HK-2 (cell line): ENCODE data around the gene RRP15.

ENCODE experiments used
- DNase-seq: peaks from one replicate; pipeline ENCODE4 v3.0.0-alpha.2; 2018; ENCODE audit not compliant: unreplicated experiment

The RRP15 gene

DNA sequence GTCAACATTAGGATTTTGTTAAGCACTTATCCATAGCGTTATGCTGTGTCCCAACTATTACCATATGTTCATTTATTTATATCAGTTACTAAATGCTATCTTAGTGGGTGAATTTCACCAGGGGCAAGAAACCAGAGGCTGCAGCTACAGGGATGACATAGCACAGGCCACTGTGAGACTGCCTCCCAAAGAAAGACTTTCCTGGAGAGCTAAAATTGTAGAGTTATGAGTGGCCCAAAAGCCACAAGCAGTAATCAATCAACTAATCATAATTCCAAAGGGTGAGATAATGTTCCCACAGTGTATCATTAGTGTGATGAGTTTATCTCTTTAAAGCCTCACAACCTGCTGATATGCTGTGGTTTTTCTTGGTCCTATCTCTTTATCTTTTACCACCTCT, 56.2 kb downstream of the RRP15 start:
- no peak for DNase-seq

DNA sequence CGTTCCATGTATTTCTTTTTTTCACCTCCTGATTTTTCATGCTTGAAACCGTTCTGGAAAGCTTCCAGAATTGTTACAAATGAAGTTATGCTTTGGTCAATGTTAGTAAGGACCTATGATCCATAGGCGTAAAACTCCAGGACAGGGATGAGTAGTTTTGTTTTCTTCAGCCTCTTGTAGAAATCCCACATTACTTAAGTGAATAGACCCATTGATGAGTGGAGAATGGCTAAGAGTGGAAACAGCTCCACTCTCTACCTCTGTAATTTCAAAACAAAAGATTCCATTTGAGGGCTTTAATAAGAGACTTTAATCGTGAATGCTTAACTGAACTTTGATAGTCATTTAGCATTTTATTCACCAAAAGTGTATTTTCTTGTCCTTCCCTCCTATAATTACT, 57.0 kb downstream of the RRP15 start:
- DNase-seq: no peak

DNA sequence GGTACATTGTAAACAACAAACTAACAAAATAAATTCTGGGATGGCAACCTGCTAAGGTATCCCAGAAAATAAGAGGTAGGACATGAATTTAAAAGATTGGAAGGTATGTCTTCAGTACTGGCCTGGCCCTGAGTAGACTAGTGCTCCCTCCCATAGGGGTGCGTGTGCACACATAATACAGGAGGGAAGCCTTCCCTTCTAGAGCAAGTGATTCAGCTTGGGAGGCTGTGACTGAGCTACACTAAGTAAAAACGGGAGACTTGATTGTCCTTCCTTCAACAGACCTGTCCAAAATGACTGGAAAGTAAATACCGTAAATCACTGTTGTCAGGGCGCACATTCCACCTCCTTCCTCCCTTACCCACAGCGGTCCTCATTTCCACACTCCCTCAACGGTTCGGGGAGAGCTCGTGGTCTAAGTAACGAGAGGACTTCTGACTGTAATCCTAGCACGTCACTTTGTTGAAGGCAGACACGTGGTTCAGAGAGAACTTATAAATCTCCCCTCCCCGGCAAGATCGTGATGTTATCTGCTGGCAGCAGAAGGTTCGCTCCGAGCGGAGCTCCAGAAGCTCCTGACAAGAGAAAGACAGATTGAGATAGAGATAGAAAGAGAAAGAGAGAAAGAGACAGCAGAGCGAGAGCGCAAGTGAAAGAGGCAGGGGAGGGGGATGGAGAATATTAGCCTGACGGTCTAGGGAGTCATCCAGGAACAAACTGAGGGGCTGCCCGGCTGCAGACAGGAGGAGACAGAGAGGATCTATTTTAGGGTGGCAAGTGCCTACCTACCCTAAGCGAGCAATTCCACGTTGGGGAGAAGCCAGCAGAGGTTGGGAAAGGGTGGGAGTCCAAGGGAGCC, 60.0 kb downstream of the RRP15 start, which contains the start of gene TGFB2:
TSS of gene TGFB2 (plus strand) at position 523 of the 859 bp plus-strand sequence. CDS start 1,366 bp downstream, outside the sequence.
- DNase-seq: peak; percentile 90

DNA sequence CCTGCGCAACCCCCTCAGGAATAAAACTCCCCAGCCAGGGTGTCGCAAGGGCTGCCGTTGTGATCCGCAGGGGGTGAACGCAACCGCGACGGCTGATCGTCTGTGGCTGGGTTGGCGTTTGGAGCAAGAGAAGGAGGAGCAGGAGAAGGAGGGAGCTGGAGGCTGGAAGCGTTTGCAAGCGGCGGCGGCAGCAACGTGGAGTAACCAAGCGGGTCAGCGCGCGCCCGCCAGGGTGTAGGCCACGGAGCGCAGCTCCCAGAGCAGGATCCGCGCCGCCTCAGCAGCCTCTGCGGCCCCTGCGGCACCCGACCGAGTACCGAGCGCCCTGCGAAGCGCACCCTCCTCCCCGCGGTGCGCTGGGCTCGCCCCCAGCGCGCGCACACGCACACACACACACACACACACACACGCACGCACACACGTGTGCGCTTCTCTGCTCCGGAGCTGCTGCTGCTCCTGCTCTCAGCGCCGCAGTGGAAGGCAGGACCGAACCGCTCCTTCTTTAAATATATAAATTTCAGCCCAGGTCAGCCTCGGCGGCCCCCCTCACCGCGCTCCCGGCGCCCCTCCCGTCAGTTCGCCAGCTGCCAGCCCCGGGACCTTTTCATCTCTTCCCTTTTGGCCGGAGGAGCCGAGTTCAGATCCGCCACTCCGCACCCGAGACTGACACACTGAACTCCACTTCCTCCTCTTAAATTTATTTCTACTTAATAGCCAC, 60.7 kb downstream of the RRP15 start:
- DNase-seq: peak; percentile 69

DNA sequence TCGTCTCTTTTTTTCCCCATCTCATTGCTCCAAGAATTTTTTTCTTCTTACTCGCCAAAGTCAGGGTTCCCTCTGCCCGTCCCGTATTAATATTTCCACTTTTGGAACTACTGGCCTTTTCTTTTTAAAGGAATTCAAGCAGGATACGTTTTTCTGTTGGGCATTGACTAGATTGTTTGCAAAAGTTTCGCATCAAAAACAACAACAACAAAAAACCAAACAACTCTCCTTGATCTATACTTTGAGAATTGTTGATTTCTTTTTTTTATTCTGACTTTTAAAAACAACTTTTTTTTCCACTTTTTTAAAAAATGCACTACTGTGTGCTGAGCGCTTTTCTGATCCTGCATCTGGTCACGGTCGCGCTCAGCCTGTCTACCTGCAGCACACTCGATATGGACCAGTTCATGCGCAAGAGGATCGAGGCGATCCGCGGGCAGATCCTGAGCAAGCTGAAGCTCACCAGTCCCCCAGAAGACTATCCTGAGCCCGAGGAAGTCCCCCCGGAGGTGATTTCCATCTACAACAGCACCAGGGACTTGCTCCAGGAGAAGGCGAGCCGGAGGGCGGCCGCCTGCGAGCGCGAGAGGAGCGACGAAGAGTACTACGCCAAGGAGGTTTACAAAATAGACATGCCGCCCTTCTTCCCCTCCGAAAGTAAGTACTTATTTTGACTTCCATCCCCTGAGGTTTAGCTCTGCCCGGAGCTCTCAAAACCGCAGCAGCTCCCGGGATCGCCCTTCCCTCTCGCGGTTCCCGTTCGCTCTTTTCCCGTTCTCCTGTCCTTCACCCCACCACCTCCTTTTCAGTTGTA, 61.5 kb downstream of the RRP15 start:
- peak; percentile 66 for DNase-seq

DNA sequence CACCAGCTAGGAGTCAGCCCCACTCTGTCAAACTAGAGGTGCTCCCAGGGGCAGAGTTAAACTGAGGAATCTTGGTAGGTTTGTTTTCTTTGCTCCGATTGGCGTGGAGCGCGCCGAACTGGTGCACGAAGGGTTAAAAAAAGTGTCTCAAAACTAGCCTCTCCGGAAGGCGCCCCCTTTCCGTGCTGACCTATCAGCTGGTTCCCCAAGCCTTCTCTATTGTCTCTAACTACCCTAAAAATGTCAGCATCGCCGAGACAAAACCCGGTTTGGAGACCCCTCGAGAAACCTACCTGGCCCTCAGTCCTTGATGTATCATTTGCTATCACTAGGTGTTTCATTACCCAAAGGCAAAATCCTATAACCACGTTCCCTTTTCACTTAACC, 62.2 kb downstream of the RRP15 start:
- DNase-seq: peak; percentile 60

DNA sequence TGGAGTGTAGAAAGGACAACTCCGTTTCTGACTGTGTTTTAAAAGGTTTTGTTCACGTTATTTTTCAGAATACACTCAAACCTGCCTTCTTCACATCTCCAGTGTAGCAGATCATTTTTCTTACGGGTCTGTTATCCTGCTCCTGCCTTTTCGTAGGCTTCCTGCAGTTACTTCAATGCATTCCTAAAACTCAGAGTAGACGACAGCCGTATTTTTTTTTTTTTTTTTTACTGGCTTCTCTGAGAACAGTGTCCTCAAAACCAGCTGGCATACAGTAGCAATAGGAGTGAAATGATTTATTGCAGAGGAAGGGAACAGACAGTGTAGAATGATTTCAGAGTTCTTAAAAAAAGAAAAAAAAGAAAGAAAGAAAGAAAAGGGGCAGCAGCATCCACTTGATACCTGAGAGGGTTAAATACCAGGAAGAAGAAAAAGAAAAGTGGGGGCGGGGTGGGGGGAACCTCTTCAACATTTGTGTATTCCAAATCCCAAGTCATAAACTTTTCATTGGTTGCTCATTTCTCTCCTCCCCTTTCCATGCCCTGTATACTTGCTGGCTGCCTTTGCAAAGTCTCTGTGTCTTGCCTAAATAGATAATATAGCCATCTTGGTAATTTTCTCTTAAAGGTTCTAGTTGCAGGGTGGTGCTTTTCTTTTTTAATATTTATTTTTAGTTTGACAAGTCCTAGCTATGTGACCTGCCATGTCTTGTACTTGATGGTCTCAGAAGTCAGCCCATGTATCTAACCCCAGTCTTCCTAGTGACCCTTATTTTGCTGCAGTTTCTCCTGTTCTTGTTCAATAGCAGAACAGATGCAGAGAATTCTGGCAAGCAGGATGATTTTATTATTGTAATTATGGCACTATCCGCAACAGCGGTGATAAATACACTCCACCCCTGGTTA, 62.9 kb downstream of the RRP15 start:
- peak; percentile 70 for DNase-seq

DNA sequence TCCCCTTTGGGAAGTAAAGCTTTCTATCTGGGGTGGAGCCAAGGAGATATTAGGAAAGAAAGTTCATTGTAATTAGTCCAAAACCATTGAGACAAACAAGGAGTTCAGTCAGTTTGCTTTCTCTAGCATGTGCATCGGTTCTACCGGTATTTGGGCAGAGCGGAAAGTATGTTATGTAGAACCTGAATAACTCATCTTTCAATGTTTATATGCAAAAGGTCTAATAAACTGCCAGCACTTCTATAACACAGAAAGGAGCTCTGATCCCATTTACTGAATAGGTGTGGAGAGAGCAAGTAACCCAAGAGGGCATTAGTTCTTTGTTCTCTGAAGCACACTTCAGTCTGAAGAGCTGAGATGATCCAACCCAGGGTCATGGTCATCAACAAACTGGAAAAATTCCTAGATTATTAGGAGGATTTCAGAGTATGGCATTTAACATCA, 63.6 kb downstream of the RRP15 start:
- DNase-seq: no peak

DNA sequence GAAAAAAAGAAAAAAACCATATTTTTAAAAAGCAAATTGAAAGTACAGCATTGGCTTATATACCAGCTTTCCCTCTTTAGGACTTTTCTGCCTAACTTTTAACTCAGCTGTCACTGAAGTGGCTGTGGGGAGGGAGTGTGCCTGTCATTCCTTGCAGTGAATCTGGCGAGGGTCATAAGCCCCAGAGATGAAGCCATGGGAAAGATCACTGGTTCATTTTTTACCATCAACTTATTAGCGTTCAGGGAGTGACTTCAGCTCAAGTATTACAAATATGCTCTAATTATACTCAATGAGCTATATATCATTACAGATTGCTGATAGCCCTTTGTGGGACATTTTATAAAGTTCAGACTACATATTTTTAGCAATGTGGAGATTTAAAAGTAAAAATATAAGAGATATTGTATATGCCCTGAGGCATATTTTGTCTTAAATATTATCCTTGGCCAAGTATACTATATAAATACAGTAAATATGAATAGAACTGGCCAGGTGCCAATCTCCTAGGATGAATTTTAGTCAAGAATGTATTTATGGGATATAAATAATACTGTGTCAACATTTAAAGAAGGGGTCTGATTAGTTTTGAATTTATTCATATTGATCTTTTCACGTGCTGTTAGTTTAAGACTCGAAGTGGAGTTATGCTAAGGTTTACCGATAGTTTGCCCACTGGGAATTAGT, 64.4 kb downstream of the RRP15 start:
- DNase-seq: no peak

DNA sequence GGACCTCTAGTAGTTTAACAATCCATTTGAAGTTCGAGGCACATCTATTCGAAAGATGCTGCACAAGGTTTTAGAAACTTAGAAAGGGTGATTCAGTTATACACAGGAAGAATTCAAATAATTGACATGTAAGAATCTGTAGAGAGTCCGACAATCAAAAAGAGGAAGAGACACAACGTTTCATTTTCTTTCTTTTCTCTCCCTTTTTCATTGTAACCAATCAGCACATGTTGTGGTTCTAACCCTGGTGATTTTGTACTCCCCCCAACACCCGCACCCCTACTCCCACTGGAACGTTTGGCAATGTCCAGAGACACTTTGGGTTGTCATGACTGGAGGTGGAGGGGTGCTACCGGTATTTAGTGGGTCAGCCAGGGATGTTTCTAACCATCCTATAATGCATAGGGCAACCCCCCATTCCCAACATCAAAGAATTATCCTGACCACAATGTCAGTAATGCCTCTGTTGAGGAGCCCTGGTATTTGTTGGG, 65.0 kb downstream of the RRP15 start:
- no peak for DNase-seq

DNA sequence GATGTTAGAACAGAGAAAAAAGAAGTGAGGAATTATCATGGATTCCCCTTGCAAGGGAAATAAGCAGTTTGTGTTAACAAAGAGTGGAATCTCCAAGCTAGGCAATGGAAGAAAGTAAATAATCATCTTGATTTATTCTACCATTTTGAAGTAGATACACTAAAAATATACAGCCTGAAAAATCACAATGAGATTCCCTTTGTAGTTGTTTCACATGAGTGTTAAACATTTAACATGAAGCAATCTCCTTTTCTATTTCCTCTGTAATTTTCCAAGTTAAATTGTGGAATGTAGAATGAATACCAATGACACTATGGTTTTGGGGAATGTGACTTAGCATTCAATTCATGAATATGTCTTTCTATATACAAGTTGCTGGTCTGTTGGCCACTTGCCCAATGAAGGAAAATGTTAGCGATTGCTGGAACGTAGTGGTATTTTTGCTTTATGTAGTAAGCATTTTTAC, 65.7 kb downstream of the RRP15 start:
- no peak for DNase-seq

DNA sequence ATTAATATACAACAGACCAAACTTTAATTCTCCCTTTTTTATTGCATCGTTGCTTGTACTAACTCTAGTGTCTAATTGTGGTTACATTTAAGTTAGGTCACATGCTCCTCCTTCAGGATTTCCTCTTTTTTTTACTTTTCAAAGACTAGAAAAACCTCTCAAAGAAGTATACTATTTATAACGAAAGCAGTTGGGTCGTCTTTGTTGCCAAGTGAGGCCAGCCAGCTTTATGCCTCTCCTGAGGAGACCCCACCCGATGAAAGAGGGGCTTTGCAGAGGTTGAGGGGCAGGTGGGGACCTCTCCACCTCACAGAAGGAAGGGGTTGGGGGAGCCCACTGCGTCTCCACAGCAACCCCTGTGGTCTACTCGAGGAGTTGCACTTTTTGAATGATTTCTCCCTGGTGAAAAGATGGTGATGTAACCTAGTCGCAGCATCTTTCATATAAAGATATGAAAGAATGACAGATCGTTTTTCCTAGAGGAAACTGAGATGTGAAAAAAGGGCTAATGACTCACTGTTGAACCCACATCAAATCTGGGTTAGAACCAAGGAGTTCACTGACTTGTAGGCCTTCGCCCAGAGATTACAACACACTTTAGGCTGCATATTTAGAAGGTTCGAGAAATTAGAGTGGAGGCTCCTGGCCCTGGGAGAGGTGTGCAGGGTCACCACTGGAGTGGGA, 66.4 kb downstream of the RRP15 start:
- DNase-seq: no peak

DNA sequence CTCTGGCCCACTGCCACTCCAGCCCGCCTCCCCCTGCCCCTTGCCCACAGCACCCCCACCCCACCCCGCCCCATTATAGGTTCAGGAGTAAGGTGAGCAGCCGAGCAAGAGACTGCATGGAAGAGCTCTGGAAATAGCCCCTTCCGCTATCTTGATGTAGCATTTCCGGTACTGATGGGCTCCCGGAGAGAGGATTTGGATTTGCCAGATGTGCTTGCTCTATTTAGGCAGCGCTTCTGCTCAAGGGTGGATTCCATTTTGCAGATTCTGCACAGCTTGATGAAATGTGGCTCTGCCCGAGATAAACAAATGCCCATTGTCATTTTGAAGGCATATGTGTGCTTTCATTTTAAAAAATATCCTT, 67.0 kb downstream of the RRP15 start:
- no peak for DNase-seq

DNA sequence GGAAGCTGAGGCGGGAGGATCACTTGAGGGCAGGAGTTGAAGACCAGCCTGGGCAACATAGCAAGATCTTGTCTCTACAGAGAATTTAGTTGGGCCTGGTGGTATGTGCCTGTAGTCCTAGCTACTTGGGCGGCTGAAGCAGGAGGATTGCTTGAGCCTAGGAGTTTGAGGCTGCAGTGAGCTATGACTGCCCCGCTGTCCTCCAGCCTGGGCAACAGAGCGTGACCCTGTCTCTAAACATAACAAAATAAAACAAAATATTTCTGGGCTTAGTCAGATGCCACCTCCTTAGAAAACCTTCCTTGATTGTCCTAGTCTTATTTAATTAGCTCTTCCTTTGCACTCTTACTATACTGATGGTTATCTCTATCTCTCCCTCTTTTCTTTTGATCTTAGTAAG, 68.6 kb downstream of the RRP15 start:
- peak; percentile 41 for DNase-seq

DNA sequence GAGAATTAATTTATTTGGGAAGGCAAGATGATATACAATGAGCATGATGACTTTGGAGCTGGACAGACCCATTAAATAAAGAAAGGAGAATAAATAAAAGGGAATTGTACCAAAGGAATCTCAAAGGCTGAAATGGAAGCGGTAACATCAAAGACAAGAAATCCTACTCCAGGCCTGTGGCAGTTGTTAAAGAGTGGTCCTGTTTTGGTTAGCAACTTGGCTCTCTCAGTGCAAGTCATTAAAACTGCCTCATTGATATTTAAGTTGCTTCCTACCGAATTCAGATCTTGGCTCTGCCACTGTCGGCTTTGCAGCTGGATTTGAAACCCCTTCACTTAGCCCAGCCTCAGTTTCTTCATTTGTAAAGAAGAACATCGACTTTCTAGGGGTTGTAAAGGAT, 70.2 kb downstream of the RRP15 start:
- DNase-seq: no peak

DNA sequence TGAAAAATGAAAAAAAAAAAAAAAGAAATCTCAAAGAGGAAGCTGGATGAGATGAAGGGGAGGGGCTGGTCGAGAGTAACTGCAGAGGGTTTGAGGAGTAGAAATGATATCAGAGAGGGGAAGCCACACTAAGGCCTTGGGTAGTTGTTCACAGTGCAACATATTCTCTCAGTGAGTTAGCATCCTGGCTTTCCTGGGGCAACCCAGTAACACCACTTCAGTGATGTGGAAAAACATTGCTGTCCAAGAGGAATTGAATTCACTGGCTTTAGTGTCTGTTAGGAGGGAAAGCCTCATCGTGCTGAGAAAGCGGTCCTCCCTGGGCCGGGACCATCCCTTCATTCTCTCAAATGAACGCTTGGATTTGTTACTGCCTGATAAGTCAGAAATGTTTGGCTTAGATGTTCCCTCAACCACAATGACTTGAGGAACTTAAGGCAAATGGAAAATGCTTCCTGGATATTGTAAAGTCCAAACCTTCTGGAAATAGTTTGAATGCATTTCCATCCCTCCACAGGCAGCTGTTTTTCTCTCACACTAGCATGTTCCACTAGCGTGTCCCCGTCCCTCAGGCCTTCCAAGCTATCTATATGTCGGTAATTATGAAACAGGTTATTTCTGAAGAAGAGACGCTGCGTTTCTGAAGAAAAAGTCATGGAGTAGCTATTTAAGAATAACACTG, 72.3 kb downstream of the RRP15 start:
- DNase-seq: no peak

DNA sequence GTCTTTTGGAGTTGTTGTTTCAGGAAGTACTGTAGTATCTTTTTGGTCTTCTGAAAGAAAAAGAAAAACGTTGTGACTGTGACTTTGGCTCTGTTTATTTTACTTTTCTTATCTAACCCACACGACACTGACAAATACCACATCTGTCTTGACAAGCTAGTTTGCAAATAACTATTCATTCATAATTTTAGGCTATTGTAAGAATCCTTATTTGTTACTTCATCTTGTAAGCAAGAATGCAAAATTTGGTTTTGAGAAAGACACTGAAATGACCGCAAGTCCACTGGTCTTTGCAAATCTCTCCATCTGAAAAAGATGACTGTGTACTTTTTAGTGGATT, 72.8 kb downstream of the RRP15 start:
- no peak for DNase-seq

DNA sequence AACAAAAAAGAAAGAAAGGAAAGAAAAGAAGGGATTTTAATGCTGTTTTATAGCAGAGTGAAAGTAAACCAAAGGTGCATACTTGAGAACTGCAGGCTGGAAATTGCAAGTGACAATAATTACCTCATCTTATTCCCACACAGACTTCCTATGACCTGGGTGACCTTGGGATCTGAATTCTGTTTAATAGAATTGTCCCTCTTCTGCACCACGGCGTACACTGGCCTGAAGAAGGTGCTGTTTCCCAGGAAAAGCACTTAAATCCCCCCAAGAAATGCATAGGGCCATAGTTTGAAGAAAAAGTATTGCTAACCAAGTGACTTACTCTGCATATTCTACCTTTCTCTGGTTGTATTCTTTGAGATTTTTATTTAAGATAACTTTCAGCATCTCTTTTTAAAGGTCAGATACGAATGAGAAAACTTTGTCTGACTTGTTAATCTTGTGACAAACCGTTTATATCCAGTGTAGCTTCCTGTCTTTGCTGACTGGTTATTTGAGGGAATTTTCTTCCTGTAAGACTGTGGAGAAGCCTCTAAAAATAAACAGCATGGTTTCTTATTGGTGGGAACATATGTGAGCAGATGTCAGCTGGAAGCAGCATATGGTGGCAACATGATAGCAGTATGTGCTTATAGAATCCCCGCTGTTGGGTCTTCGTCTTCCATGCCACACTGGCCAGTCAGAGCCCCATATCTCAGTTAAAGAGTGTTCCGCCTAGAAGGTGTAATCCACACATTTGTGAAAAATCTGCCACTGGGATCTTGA, 76.4 kb downstream of the RRP15 start:
- no peak for DNase-seq
